ENCODE results near the gene CCNA1.
A peak's percentile ranks its signal among the peaks of the same experiment; 100 is the strongest.

CCNA1 gene

DNA sequence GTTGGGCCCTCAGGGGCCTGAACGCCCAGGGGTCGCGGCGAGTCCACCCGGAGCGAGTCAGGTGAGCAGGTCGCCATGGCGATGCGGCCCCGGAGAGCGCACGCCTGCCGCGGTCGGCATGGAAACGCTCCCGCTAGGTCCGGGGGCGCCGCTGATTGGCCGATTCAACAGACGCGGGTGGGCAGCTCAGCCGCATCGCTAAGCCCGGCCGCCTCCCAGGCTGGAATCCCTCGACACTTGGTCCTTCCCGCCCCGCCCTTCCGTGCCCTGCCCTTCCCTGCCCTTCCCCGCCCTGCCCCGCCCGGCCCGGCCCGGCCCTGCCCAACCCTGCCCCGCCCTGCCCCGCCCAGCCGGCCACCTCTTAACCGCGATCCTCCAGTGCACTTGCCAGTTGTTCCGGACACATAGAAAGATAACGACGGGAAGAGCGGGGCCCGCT lies at the start of gene CCNA1:
TSS of gene CCNA1 (plus strand) at position 390 of the 439 bp plus-strand sequence. CDS start 562 bp downstream, outside the sequence.
- peak; percentile 32 for DNase-seq (ENCODE audit: low read depth)

DNA sequence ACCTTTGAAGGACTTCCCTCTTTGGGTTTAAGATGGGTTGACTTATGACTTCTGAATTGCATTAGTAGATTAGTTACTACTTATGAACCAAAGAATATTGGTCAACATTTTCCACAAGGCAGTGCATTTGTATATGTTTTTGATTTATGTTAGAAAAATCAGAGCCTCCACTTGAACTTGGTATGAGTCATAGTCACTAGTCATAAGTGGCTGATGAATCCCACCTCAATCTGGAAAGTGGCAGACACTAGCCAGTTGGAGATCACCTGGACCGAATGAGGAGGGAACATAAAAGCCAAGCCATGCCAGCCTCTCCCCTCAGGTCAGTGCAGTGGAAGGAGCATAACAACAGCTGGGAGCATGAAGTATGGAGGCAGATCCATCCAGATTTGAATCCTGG lies 46.8 kb upstream of the CCNA1 start:
- DNase-seq (ENCODE audit: low read depth), result peak; percentile 51

DNA sequence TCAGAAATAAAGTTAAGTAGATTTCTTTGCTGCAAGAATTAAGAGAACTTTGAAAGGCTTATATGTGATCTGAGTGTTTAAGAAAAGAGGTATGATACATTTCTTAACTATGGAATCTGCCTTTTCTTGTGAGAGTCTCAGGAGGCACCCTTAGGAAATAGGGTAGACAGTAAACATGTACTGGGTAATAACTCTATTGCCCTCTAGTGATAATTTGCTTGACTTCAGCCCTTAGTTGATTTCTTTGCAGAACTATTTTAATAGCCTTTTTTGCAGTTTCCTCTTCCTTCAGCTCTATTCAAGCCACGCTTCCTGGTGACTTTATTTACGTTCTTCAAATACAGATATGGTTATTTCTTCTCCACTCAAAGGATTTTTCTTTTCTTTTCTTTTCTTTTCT lies 37.0 kb upstream of the CCNA1 start:
- peak; percentile 62 for DNase-seq (ENCODE audit: low read depth)

DNA sequence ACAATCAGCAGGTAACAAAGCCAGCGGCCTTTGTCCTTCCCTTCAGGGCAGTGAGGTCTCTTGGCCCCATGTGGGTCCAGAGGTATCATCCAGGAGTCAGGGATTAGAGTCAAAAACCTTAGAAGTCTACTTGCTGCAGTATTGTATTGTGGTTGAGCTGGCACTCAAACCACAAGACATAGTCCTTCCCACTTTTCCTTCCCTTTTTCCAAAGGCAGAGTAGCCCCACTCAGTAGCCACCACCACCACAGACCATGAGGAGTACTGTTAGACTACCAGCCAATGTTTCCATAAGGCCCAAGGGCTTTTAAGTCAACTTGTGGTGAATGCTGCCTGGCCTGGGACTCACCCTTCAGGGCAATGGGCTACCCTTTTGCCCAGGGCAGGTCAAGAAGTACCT lies 27.1 kb upstream of the CCNA1 start:
- DNase-seq (ENCODE audit: low read depth), result no peak

DNA sequence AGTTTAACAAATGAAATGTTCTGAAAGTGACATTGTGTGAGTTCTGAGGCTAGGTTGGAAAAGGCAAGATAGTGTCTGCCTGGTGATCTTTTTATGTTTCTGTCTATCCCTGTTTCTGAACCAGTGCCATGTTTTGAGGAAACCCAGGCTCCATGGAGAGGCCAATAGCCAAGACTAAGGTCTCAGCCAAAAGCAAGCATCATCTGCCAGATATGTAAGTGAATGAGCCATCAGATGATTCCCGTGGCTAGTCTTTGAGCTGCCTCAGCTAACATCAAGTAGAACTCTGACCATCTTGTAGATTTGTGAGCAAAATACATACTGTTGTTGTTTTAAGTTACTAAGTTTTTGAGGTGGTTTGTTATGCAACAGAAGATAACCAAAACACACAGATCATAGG lies 19.6 kb upstream of the CCNA1 start:
- DNase-seq (ENCODE audit: low read depth), result no peak

DNA sequence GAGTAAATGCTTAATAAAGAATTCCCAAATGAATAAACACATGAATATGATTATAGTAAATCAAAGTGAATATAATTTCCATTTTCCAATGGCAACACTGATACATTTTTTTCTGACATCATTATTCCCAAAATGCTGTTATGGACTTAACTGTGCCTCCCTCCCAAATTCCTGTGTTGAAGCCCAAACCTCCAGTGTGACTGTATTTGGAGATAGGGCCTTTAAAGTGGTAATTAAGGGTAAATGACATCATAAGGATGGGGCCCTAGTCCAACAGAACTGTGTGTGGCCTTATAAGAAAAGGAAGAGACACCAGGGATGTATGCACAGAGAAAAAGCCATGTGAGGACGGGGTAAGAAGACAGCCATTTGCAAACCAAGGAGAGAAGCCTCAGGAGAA lies 19.1 kb upstream of the CCNA1 start:
- DNase-seq (ENCODE audit: low read depth), result no peak

DNA sequence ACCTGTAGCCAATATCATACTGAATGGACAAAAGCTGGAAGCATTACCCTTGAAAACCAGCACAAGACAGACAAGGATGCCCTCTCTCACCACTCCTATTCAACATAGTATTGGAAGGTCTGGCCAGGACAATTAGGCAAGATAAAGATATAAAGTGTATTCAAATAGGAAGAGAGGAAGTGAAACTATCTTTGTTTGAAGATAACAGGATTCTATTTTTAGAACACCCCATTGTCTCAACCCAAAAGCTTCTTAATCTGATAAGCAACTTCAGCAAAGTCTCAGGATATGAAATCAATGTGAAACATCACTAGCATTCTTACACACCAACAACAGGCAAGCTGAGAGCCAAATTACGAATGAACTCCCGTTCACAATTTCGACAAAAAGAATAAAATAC lies 17.8 kb upstream of the CCNA1 start:
- DNase-seq (ENCODE audit: low read depth), result no peak

DNA sequence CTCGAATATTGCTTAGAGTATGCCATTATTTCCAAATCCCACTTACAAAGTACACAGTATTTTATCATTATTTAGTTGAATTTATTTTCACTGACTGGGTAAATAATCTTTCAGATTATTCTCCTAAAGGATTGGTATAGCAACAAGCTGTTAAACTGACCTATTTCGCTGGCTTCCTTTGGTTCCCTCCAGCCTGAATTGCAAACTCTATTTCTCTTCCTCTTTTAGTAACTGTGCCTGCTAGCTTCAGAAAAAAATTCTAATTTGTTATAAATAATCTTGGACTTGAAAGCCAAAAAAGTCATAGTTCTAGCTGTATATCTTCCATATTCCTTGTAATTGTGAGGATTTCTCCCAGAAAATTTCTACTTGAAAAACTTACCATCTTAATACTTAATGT lies 15.0 kb upstream of the CCNA1 start:
- DNase-seq (ENCODE audit: low read depth), result no peak

DNA sequence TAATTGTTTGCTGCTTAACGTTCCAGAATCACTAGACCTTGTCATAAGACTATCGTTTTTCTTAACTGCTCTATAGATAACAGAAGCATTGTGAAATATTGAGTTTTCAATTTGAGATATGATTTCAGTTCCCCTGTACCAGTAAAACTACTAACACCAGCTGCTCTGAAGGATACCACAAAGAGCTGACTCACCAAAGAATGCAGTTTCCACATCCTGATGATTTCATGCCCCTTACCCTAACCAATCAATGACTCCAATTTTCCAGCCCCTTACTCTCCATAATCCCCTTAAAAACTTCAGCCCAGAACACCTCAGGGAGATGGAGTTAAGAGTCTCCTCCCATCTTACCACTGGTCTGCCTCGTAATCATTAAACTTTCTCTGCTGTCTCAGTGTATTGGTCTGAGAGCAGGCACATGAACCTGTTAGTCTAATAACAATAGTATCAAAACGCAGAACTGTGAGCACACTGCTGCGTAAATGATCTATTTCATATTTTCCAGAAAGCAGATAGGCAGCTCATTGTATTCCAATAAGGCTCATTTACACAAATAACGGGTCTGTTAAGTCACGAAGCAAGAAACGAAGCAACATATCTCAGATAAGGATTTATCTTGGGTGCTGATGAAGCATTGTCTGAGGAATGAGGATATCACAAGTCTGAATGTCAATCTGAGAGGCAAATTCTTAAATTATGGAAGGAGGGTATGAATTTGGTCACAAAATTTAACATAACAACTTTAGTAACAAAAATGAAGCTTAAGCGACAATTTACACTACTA lies 14.1 kb upstream of the CCNA1 start:
- peak; percentile 60 for DNase-seq (ENCODE audit: low read depth)

DNA sequence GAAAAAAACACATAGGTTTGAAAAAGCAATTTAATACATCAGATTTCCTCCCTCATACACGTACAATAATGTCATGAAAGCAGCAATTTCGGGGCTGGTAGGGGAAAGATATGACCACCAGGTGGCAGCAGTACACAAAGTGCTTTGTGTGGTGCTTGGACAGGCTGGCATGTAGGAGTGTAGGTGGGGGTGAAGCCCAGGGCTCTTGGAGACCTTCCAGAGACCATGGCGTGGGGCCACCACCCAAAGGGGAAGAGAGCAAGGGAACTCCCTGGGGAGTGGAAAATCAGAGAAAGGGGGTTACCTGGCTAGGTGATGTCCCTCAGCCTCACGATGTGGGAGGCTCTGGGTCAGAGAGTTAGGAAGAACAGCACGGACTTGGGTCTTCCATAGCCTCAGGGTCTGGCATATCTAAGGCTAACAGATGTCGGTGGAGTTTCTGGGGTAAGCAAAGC lies 11.8 kb upstream of the CCNA1 start:
- peak; percentile 78 for DNase-seq (ENCODE audit: low read depth)

DNA sequence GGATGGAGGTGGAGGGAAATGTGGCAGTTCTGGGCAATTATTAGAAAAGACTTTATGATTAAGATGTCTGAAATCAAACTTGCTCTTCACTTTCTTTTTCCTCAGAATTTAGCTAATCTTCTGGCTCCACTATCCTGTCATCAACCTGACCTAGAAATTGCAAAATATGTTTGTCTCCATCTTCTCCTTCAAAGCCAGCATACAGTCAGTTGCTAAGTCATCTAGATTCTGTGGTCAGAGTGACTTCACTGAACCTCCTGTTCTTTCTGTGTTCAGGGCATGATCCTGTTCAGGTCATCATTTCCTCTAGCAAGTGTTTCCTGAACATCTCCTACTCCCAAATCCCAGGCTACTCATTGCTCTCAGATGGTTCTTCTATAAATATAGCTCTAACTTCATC lies 10.8 kb upstream of the CCNA1 start:
- DNase-seq (ENCODE audit: low read depth), result peak; percentile 59

DNA sequence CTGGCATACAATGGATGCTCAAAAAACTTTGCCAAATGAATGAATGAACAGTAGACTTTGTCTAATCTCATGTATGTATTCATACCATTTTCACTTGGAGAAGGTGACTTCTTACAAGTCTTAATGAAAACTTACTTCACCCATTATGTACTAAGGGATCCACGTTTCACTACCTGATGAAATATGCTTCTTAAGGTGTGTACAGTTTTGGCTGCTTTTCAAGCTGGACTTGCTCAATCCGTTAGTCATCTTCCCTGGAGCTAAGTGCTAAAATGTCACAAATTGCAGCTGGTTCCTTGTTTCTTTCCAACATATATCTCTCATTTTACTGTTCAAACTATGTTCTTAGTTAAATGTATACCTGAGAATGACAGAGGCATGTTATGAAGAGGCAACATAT lies 4.2 kb upstream of the CCNA1 start:
- DNase-seq (ENCODE audit: low read depth), result no peak

DNA sequence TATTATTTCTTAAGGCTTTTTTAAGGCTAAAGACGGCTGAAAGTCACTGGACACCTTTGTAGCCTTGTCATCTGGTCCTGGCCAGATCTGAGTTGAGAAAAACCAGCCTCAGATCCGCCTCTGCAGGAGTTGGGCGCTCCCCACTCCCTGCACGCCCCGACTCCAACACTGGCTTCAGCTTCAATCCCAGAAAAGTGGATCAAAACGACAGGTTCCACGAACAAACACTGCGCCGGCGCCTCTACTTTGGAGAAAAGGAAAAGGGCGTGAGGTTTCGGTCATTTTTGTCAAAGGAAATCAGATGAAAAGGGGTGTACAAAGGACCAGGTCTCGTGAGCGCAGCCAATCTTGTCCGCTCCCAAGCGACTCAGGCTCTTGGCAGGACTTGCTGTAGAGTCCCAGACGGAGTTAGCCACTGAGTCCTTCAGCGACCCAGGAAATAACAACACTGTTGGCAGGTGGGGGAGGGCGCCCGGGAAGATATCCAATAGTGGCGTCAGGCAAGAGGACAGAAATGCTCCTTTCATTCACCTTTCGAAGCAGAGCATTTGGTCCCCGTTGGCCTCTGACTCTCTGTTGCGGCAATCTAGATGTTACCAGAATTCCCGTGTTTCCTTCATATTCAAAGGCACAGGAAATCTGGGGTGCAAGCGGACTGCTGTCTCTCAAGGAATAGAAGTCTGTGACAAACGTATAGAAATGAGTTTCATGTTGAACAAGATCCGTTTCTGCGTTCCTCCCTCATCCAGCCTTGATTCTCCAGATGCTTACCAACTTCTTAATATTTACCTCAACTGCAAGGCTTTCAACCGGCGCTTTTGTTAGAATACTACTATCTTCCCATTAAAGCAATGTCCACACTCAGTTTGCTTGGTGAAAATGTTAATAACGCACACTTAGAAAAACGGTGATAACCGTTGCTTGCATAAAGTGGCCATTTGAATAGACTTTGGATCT lies 1.8 kb upstream of the CCNA1 start:
- no peak for DNase-seq (ENCODE audit: low read depth)

DNA sequence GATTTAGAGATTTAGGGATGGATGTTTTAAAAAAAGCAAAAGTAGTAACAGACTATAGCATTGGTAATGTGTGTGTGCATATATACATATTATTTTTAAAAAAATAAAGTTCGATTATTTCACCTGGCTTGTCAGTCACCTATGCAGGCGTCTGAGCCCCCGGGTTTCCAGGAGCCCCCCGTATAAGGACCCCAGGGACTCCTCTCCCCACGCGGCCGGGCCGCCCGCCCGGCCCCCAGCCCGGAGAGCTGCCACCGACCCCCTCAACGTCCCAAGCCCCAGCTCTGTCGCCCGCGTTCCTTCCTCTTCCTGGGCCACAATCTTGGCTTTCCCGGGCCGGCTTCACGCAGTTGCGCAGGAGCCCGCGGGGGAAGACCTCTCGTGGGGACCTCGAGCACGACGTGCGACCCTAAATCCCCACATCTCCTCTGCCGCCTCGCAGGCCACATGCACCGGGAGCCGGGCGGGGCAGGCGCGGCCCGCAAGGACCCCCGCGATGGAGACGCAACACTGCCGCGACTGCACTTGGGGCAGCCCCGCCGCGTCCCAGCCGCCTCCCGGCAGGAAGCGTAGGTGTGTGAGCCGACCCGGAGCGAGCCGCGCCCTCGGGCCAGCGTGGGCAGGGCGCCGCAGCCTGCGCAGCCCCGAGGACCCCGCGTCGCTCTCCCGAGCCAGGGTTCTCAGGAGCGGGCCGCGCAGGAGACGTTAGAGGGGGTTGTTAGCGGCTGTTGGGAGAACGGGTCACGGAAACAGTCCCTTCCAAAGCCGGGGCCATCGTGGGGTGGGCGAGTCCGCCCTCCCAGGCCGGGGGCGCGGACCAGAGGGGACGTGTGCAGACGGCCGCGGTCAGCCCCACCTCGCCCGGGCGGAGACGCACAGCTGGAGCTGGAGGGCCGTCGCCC lies 840 bp upstream of the CCNA1 start:
- DNase-seq (ENCODE audit: low read depth), result no peak

DNA sequence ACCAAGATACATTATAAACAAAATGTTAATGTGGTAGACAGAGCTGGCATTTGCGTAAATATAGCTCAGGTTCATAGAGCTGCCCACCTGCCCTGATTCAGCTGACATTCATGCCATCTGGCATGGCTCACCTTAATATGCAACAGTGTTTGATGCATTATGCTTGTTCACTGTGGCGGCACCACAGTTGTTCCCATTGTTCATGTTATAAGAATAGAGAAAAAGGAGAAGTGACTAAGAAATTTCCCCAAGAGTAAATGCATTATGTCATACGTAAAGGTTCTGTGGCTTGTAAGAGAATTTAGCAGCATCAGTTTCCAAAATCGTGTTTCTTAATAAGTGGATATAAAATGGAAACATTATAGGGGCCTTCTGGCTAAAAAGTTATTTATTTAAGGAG lies 4.5 kb downstream of the CCNA1 start:
- DNase-seq (ENCODE audit: low read depth), result no peak

DNA sequence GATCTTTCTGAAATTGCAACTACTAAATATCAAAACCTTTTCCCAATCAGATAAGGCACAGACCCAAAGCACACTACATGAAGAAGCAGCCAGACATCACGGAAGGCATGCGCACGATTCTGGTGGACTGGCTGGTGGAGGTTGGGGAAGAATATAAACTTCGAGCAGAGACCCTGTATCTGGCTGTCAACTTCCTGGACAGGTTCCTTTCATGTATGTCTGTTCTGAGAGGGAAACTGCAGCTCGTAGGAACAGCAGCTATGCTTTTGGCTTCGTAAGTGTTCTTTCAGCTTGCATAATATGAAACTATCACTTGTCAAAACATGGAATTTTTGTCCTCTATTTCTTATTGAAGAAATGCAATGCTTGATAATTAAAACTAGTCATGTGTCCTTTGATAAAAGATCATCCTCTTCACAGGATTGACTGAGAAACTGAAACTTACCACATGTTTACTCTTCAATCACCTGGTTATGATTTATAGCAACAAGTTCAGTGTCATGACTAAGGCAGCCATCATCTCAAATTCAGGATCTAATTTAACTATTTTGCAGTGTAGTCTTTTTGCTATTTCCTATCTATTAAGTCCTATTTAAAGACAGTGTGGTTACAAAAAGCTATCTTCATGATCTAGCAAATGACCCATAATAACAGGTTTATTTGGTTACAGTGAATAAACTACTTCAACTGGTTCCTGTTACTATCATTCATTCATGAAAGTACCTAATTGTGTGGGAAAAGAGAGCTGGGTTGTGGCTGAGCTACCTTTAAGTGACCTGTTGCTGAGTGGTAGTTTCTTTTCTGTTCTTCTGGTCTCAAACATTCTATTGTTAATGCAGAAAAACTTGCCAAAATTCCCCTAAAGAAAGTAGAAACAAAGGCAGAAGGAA lies 6.5 kb downstream of the CCNA1 start:
- no peak for DNase-seq (ENCODE audit: low read depth)

DNA sequence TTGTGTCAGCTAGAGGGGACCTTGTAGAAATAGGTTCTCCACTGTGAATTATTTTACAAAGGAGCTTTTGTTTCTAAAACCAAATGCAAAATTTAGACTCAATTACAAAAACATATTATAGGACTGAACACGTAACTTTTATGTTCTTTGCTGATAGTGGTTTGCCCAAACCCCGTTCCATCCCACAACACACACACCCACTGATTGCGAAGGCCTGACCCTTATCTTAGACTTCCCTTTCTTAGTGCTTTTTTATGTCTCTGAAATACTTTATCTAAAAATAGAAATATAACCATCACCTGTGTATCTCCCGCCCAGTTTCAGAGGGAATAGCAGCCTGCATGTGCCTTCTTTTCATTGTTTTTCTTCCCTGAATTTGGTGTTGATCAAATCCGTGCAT lies 13.0 kb downstream of the CCNA1 start:
- no peak for DNase-seq (ENCODE audit: low read depth)

DNA sequence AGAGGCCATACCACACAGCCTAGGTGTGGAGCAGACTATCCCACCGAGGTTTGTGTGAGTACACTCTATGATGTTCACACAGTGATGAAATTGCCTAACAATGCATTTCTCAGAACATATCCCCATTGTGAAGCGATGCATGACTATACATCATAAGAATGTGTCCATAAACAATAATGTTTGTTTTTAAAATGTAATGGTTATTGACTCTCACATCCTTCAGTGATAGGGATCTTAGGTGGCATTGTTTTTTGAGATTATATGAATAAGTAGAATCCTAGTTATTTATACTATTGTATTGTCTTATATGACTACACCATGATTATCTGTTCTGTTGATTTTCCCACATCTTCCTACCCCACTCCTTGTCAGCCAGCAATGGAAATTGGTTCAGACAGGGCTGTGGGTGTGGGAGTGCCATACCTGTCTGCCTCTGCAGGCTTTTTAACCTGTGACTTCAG lies 13.6 kb downstream of the CCNA1 start:
- DNase-seq (ENCODE audit: low read depth), result peak; percentile 19

DNA sequence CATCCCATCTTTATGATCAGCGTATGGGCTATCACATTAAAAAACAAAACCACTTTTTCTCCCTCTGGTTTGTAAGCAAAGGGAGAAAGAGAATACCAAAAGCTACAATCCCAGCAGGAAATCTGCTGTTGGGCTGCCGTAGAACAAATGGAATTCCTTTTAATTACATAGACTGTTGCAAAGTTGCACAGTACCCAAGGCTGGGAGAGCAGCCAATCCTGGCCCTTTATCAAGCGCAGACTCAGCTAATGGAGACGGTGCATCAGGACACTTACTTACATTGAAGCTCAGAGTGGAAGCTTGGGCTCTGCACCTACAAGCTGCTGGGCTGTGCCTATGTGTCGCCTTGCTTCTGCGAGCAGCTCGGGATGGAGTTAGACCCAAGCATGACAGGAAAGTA lies 15.2 kb downstream of the CCNA1 start:
- no peak for DNase-seq (ENCODE audit: low read depth)

DNA sequence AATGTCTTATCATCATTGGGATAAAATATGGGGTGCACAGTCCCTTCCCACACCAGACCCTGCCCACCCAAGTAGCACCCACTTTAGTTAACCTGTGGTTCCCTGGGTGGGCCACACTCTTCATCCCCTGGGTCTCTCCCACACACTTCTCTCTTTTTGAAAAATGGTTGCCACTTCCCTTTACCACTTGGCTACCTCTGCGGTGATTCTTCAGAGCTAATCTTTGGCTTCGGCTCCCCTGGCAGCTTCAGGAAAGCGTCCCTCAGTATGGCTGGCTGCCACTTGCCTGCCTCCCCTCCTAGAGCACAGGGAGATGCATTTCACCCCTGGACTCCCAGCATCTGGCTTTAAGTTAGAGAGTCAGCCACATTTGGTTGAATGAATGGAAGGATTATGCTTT lies 18.2 kb downstream of the CCNA1 start:
- no peak for DNase-seq (ENCODE audit: low read depth)

DNA sequence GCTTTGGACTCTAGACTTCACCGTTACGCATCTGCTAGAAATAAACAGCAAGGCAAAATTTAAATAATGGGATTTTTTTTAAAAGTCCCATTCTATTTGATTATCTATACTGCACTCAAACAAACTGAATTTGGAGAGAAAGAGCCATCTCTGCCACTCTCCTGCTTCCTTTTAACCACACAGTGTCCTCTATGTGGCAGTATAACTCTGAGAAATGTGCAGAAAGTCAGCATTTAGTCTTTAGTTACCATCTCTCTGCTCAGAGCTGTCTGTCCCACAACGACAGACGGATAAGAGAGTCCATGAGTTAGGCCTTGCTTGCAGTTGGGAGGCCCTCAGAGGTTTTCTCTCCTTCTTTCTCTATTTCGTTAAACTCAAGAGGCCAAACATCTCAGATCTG lies 21.2 kb downstream of the CCNA1 start:
- peak; percentile 19 for DNase-seq (ENCODE audit: low read depth)

Measured in ELR (cell line).